NCI-H187 (cell line): Measurements from ENCODE around the gene VPS41.

Source experiments
- DNase-seq, 2 experiments: peaks; one replicate each; lab custom pipeline; 2025; lab: John Stamatoyannopoulos, UW

VPS41 gene

DNA sequence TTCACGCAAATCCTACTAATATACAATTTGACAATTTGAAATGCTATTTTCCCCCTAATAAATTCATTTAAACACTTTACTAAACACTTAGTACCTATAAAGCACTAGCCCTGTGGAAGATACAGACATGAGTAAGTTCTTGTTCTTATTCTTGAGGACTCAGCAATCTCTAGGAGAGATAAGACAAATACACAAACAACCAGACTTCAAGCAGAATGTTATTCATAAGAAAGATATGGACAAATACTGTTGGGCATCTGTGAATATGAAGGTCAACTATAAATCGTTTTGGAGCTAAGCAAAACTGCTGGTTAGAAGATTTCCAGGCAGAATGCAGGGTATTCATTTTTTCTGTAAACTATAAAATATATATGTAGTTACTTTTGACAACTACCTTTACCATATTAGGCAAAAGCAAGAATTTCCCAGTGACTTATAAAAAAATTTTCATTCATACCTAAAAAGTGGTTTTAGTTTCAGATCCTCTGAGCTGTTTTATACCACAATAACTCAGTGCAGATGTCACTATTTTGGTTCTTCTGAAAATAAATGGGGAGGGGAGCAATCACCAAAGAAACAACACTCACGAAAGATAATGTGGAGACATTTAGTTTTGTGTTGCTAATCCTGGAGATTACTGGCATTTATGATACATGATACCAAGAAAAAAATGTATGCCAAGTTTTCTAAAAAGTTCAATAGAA, 3.8 kb downstream of the VPS41 start:
- no peak for DNase-seq

DNA sequence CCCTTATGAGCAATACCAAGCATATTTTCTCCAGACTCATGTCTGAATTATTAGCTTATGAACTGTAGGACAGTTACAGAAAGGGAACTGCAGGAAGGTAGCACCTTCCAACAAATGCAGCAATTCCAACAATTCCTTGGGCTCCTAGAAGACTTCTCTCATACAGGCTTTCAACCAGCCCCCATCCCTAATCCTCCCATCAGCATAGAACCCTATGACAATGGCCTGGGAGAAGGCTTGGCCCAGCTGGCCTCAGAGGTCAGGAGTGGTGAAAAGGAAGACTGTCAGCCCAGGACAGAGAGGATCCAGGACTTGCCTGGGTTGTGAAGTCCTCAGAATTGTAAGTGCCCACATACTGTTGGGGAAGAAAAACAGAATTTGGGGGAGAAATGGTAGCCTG, 5.9 kb downstream of the VPS41 start:
- DNase-seq, result no peak

DNA sequence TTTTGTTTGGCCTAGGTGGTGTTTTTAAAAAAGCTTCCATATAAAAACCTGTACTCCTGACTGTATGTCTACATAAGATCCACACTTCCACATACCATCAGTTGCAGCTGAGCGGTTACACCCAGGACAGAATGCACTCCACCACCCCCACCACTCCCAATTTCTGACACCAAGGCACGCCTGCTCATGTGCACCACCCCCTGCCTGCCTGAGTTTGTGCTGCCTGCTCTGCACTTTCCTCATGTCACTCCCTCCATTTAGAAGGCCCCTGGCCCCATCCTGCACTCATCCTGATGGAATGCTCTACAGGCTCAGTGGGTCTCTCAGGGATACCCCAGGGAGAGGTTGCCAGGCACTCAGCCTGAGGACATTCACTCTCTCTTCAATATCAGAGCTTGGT, 6.5 kb downstream of the VPS41 start:
- no peak for DNase-seq

DNA sequence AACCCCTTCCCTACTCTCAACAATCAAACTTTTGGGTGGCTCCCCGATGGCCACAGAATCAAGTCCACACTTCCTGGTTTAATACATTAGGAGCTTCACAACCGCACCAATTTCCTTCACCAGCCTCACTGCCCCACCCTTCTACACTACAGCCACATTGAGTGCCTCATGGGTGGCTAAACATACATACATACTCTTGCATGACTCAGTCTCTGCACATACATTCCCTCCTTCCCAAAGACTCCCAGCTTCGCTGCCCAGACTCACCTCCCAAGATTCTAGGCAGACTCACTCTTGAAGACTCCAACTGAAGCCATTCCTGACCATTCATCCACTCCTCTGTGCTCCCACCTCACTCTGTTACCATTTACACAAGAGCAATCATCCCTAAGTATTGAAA, 15.9 kb downstream of the VPS41 start:
- DNase-seq, result no peak

DNA sequence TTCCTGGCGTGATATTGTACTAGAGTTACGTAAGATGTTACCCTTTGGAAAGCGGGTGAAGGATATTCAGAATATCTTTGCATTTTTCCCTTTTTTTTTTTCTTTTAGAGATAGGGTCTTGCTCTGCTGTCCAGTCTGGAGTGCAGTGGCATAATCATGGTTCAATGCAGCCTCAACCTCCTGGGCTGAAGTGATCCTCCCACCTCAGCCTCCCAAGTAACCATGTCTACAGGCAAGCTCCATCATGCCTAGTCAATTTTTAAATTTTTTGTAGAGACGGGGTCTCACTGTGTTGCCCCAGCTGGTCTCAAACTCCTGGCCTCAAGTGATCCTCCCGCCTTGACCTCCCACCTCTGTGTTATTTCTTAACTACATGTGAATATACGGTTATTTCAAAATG, 18.4 kb downstream of the VPS41 start:
- no peak for DNase-seq

DNA sequence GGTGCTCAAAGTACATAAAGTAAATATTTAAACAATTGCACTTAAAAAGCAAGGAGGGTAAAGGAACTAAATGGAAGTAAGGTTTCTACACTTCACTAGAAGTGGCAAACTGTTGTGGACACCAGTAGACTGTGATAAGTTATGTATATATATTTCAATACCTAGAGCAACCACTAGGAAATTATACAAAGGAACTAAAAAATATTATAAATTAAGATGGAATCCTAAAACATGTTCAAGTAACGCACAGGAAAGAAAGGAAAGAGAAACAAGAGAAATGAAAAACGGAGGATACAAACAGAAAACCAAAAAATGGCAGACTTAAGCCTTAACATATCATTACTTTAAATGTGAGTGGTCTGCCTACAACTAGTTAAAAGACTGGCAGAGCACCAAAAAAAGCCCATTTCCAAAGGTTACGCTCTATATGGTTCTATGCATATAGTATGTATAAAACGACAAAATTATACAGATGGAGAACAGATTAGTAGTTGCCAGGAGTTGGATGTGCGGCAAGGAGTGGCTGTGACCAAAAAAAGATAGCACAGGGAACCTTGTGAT, 19.0 kb downstream of the VPS41 start:
- no peak for DNase-seq

DNA sequence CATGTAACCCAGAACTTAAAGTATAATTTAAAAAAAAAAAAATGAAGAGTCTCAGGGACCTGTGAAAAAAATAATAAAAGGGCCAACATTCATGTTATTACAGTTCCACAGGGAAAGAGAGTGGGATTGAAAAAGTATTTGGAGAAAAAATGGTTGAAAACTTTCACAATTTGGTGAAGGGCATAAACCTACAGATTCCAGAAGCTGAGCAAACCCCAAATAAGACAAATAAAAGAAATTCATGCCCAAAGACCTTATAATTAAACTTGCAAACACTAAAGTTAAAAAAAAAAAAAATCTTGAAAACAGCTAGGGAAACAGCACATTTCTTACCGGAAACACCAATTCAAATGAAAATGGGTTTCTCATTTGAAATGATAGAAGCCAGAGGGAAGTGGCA, 19.9 kb downstream of the VPS41 start:
- no peak for DNase-seq

DNA sequence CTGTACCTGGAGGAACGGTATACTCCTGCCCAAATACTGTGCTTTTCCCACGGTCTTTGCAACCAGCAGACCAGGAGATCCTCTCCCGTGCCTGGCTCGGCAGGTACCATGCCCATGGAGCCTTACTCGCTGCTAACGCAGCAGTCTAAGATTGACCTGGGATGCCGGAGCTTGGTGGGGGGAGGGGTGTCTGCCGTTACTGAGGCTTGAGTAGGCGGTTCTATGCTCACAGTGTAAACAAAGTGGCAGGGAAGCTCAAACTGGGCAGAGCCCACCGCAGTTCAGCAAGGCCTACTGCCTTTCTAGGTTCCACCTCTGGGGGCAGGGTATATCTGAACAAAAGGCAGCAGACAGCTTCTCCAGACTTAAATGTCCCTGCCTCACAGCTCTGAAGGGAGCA, 22.7 kb downstream of the VPS41 start:
- no peak for DNase-seq

DNA sequence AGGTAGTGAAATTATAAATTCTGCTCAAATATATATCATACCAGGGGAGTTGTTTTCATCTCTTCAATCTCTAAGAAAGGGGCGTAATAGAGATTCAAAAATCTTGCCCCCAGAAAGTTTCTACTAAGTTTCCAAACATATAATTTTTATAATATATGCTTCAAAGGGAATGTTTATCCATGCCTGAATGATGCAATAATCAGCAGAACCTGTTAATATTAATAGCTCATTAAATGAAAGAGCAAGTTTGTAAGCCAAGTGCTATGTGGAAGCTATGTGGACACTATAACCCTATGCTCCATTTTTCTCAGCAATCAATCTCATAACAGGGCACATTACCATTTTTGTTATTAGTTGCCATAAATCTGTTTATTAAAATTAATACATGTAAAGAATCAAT, 25.3 kb downstream of the VPS41 start:
- no peak for DNase-seq

DNA sequence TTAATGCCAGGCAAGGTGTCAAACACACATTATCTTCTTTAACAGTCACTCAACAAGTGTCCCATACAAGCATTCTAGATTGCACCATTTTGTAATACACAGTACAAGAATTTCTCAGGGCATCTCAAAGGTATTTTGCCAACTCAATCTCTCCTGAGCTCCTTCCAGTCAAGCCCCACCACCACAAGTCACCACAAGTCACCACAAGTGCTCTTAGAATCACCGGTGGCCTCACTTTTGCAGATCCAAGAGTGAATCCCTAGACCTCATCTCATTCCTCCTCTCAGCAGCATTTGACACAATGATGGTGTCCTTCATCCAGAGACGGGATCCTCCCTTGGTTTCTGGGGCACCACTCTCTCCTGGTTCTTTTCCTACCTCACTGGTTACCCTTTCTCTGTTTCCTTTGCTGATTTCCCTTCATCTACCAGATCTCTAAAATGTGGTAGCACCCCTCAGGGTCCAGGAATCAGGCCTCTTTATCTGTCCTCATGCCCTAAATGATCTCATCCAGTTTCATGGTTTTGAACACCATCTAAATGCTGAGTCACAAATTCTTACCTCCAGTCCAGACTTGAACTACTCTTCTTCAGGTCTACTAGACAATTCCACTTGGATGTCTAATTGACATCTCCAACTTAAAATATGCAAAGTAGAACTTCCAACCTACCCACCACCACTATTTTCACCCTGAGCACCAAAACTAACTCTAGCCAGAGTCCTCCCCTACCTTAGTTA, 26.9 kb downstream of the VPS41 start:
- no peak for DNase-seq

DNA sequence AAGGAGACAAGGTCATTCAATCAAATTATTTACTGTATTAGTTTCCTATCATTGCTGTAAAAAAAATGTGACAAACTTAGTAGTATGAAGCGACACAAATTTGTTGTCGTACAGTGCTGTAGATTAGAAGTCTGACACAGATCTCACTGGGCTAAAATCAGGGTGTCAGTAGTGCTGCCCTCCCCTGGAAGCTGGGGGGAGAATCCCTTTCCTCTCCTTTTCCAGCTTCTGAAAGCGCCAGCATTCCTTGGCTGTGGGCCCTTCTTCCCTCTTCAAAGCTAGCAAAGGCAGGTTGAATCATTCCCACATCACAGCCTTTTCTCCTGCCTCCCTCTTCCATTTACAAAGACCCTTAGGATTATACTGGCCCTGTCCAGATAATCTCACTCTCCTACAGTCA, 28.0 kb downstream of the VPS41 start:
- DNase-seq, result no peak

DNA sequence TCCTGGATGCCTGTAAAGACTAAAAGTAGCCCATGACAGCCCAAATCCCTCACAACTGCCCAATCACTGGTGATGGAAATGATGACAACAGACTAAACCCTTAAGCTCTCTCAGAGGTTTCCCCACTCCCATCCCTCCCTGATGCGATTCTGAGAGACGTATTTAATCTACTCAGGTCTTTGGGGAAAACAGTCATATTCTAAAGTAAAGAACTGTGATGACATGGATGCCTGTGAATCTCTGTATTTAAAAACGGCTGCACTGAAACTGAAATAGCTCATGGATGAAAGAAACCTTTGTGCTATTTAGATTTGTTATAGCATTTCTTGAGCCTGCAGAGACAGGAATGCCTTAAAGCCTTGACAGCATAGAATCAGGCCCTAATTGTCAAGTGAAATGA, 28.5 kb downstream of the VPS41 start:
- DNase-seq, result no peak

DNA sequence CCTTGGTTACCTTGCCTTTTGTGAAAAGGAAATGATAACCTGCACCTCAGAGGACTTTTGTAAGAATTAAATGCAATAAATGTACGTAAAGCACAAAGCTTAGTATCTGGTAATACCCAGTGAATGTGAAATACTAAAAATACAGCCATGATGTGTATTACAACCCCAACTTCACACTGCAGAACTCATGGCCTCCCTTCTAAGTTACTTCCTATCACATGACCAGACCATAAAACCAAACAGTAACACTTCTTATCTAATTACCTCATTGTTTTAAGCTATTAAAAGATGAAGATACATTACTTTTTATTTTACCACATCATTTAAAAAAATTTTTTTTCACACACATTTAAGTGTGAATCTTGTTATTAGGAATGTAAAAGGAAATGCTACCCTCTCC, 29.0 kb downstream of the VPS41 start:
- DNase-seq, result no peak

DNA sequence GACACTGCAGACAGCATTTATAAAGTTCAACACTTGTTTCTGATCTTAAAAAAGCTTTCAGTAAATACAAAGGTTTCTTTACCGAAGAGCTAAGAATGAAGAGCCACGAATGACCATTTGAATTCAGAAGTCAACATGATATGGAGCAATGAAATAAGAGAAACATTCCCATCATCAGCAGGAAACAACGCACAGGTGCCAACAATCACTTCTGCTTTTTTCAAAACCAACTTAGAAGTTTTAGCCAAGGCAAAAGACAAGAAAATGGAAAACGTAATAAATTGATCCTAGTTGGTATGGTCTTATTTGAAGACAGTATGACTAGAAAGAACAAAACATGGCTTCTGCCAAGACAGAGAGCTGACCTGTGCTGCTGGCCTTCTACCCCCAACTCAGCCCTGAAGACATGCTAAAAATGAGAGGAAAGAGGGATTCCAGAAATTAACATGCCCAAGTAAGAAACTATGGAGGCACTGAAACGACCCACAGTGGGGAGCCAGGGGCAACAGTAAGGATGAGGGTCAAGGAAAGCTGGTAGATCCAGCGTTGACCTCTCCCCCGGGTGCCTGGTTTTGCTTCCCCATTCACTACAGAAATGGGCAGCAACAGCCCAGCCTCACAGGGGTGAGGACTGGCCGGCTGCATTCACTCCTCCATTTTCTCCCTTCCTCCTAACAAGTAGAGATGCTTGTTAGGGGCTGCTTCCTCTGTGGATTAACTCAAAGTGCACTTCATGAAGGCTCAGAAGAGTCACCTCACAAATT, 30.1 kb downstream of the VPS41 start:
- no peak for DNase-seq

DNA sequence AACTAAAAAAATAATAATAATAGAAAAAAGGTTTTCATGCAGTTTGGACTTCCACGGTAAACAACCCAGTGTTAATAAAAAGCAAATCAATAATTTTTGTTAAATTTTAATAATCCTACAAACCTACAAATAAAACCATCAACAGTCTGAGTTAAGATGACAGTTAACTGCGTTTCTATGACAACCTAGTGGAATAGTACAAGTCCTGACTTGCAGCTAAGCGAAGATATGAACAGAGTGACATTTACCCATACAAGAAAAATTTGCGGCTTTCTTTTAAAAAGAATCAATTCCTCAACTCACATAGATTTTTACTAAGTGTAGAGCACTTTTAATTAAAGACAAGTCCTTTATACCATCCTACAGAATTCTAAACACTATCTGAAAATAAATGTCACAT, 35.6 kb downstream of the VPS41 start:
- no peak for DNase-seq

DNA sequence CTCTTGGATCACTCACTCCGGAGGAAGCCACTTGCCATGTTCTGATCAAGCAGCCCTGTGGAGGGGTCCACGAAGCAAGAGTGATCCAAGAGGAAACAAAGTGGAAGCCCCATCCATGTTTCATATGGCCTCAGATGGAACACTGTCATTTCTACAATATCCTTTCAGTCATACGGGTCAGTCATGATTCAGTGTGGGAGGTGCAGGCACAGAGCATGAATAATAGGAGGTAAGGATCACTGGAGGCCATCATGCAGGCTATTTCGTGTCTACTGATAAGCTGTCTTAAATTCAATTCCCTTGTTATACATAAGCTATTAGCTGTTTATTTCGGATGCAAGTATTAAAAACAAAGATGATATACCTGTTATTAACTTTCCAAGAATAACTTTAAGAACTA, 36.8 kb downstream of the VPS41 start:
- DNase-seq, result no peak

DNA sequence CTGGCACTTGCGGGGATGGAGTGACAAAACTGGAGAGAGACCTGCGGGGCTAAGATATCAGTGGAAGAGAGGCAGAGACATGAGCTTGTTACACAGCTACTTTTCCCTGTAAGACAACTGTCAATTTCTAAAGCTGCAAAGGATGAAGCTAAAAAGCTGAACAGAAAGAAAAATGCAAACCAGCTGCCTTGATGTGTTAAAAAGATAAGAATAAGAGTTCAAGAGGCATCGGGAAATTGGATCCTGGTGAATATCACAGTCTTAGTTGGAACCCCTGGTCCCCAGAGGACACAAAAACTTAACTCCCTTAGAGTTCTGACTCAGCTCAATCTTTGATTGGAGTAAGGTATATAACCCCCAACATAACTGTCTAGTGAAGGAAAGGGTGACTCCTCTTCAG, 38.8 kb downstream of the VPS41 start:
- no peak for DNase-seq

DNA sequence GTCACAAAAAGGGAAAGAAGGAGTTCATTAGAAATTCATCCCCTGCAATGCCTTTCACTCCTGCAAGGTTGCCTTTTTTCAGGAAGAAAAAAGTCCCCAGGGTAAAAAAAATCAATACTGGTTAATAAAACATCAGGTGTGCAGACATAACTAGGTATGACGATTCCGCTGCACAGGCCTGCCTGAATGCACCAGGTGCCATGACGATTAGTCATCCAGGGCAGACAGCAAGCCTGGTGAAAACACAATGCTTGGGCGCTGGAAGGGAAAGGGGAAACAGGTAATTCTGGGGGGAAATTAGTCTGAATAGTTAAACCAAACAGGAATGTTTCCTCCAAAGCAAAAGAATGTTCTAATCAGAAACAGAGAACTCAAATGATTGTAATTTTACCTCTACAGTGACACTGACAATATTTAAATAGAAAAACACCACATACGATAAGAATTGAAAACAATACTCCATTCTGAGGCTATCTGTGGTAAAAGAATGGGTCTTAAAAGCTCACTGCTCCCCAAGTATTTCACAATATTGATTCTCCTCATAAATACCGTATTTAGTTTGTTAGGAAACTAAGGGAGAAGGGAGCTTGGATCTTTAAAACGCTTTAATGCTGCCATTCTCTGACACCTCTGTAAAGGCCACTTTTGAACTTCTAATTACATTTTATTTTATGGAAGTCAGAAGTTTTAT, 45.2 kb downstream of the VPS41 start:
- DNase-seq, result peak; percentile 14 to 51

DNA sequence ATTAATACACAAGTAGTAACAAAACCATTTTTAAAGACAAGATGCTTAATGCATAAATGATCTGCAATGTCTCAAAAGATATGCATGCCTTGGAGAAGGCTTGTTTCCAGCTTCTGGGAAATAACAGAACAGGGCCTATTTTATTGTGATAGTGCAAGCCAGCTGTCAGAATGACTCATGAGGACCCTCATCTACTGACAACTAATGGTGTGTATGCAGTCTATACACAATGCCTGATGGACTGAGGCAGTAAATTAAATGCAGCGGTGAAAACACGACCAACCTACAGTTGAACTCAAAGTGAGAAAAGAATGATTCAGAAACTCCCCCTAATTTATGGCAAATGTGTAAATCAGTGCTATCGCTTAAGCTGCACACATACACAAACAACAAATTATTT, 46.3 kb downstream of the VPS41 start:
- no peak for DNase-seq

DNA sequence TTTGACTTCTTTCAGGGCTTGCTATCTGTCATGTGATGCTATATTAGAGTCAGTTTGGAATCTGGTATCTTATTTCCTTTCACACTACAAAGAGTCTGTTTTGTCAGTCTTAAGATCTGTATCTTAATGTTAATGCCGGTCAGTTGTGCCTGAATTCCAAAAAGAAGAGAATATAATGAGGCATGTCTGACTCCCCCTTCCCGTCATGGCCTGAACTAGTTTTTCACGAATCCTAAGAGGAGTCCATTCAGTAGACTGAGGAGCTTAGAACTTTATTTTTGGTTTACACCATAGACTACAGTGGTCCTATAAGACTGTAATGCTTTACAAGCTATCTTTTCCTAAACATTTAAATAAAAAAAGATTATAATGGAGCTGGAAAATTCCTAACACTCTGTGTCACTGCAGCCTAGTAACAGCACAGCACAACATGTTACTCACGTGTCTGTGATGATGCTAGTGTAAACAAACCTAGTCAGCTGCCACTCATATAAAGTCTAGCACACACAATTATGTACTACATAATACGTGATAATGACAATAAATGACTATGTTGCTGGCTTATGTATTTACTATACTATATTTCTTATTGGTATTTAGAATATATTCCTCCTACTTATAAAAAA, 50.6 kb downstream of the VPS41 start:
- DNase-seq, result no peak

DNA sequence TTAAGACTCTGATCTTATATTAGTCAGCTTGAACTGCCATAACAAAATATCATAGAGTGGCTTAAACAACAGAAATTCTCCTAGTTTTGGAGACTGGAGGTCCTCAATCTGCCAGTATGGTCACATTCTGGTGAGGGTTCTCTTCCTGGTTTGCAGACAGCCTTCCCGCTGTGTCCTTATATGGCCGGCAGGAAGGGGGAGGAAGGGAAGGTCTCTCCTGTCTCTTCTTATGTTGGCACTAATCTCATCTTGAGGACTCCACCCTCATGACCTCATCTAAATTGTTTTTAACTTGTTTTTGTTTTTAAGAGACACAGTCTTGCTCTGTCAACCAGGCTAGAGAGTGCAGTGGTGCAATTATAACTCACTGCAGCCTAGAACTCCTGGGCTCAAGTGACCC, 53.1 kb downstream of the VPS41 start:
- DNase-seq, result no peak

DNA sequence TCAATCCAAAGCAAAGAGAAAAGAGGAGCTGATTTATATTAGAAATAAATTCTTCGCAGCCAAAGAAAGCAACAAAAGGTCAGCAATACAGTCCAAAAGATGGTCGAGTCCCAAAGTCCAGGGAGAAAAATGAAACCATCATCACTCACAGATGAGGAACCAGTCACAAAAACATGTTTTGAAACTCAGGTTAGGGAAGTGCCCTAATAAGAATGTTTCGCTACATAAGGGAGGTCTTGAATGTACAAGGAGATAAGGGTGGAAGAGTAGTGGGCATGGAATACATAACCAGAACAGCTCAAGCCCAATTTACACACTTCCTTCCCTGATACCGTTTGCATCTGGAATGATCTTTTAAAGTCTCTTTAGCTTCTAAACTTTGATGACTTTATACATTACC, 53.6 kb downstream of the VPS41 start:
- DNase-seq, result no peak
